HepG2 (cell line): ENCODE data around the gene VEZF1. TPM values are rescaled to one million over a fixed set of nuclear protein-coding genes. Genes with fewer than 3 reads are reported as not detected.

Experiments
- ATAC-seq: fragments of 200-7000 bp; cut with Tn5 transposase; 3 replicates; pipeline ENCODE4 v1.9.1; 2020; ENCODE audit warnings: mild to moderate bottlenecking, moderate library complexity
- BruUV-seq: library from RNA; stranded (reverse); fragments of 400-500 nt; replicated peaks from 2 replicates; lab custom pipeline; 2021; lab: Mats Ljungman, UMichigan
- CTCF ChIA-PET: fragments of 300-600 bp; formaldehyde crosslinking; extraction: SDS; loops from one replicate; lab custom pipeline; 2021; ENCODE audit warnings: low total read pairs, inconsistent platforms, low intra/inter-chr PET ratio; lab: Yijun Ruan, JAX
- POLR2A ChIA-PET: fragments of 350-600 bp; sonication (Branson Sonifier 250); formaldehyde crosslinking; loops from one replicate; lab custom pipeline; 2020; ENCODE audit warnings: antibody characterized with exemption, inconsistent platforms; lab: Yijun Ruan, JAX
- DNase-seq: peaks from one replicate; pipeline ENCODE4 v3.0.0-alpha.2; 2015; ENCODE audit warnings: low spot score
- FAIRE-seq: peaks from 3 replicates; lab custom pipeline; 2011; peaks lifted over from hg19 to GRCh38; lab: Jason Lieb, UNC
- H2AFZ ChIP-seq: one replicate; pipeline ENCODE4 v1.6.1; 2011; ENCODE audit warnings: low read length, inconsistent platforms
- H3K27ac ChIP-seq: fragments of 300-600 bp; 3 replicates; pipeline ENCODE4 v1.8.0; 2011; ENCODE audit warnings: mixed run types, mild to moderate bottlenecking, mixed read lengths, low read length, inconsistent platforms; ENCODE audit not compliant: insufficient read depth; ENCODE audit errors: extremely low read length
- H3K27me3 ChIP-seq, 2 experiments: fragments of 200-600 bp in 1 of 2; 2 replicates in 1 of 2; 3 replicates in 1 of 2; pipeline versions ENCODE4 v1.6.0 to v1.8.0; 2011; ENCODE audit warnings: low read length in 2 of 2, mild to moderate bottlenecking in 2 of 2, moderate library complexity in 2 of 2, inconsistent platforms in 1 of 2; ENCODE audit not compliant: insufficient read depth in 2 of 2, control insufficient read depth in 1 of 2
- H3K36me3 ChIP-seq, 2 experiments: fragments of 200-600 bp in 1 of 2; replicated peaks in 1 of 2; 2 replicates in 1 of 2; 3 replicates in 1 of 2; pipeline versions ENCODE4 v1.5.1 to v1.8.0; 2011; ENCODE audit warnings: low read length in 2 of 2, inconsistent platforms in 1 of 2; ENCODE audit not compliant: insufficient read depth in 2 of 2, control insufficient read depth in 1 of 2
- H3K4me1 ChIP-seq: 2 replicates; pipeline ENCODE4 v1.5.1; 2012; ENCODE audit warnings: low read length, inconsistent platforms; ENCODE audit not compliant: insufficient read depth
- H3K4me2 ChIP-seq: 2 replicates; pipeline ENCODE4 v1.6.0; 2011; ENCODE audit warnings: low read depth, low read length, inconsistent platforms
- H3K4me3 ChIP-seq, 3 experiments: fragments of 200-600 bp in 1 of 3; sonication (generic), shearing (Covaris generic) in 1 of 3; replicated peaks in 1 of 3; 2 replicates each; pipeline ENCODE4 v1.5.1; 2011 to 2016; ENCODE audit warnings: low read length in 3 of 3, inconsistent platforms in 2 of 3, low read depth in 2 of 3, mild to moderate bottlenecking in 2 of 3, control low read depth in 1 of 3, mixed read lengths in 1 of 3; ENCODE audit not compliant: insufficient read depth in 1 of 3
- H3K79me2 ChIP-seq: one replicate; pipeline ENCODE4 v1.6.1; 2011; ENCODE audit warnings: low read length, inconsistent platforms; ENCODE audit not compliant: insufficient read depth
- H3K9ac ChIP-seq: 2 replicates; pipeline ENCODE4 v1.6.0; 2011; ENCODE audit warnings: mild to moderate bottlenecking, low read depth, low read length, inconsistent platforms; ENCODE audit not compliant: insufficient read depth
- H3K9me3 ChIP-seq: 2 replicates; pipeline ENCODE4 v1.5.1; 2012; ENCODE audit warnings: mild to moderate bottlenecking, low read length
- H4K20me1 ChIP-seq: 2 replicates; pipeline ENCODE4 v1.6.0; 2011; ENCODE audit warnings: inconsistent platforms, mild to moderate bottlenecking, low read length, moderate library complexity; ENCODE audit not compliant: insufficient read depth
- EED ChIP-seq: sonication (generic); formaldehyde crosslinking; IDR thresholded peaks from 2 replicates; pipeline ENCODE4 v1.5.0; 2020; ENCODE audit warnings: mild to moderate bottlenecking, missing genetic modification reagents
- MEF2D ChIP-seq: sonication (generic); formaldehyde crosslinking; IDR thresholded peaks from 2 replicates; pipeline ENCODE4 v1.5.1; 2020; ENCODE audit warnings: mild to moderate bottlenecking, missing genetic modification reagents
- PITX1 ChIP-seq: sonication (generic); formaldehyde crosslinking; IDR thresholded peaks from 2 replicates; pipeline ENCODE4 v1.5.1; 2020; ENCODE audit warnings: mild to moderate bottlenecking, missing genetic modification reagents
- PTBP1 ChIP-seq: fragments of 200-400 bp; formaldehyde crosslinking; IDR thresholded peaks from 2 replicates; pipeline ENCODE4 v1.6.1; 2018; ENCODE audit warnings: low read length, low read depth; ENCODE audit not compliant: poor library complexity, severe bottlenecking
- SMARCE1 ChIP-seq: fragments of 450-650 bp; IDR thresholded peaks from 2 replicates; pipeline ENCODE4 v1.6.1; 2017; ENCODE audit warnings: borderline replicate concordance
- WIZ ChIP-seq: sonication (generic); formaldehyde crosslinking; IDR thresholded peaks from 2 replicates; pipeline ENCODE4 v1.5.1; 2020; ENCODE audit warnings: mild to moderate bottlenecking, missing genetic modification reagents
- ZFP36 ChIP-seq: fragments of 150-350 bp; IDR thresholded peaks from 2 replicates; pipeline ENCODE4 v1.6.1; 2018; ENCODE audit warnings: borderline replicate concordance, low read length, low read depth; ENCODE audit not compliant: partially characterized antibody
- ZNF441 ChIP-seq: sonication (generic); formaldehyde crosslinking; IDR thresholded peaks from 2 replicates; pipeline ENCODE4 v1.7.0; 2021; ENCODE audit warnings: missing genetic modification reagents, borderline replicate concordance
- ZSCAN21 ChIP-seq: sonication (generic); formaldehyde crosslinking; IDR thresholded peaks from 2 replicates; pipeline ENCODE4 v1.8.0; 2022; ENCODE audit warnings: mild to moderate bottlenecking, missing genetic modification reagents, moderate library complexity, borderline replicate concordance
- WGBS: methylation state at CpG from one replicate; pipeline ENCODE4 v1.1.6; 2017; ENCODE audit warnings: low lambda C conversion rate; 5-methylcytosine and 5-hydroxymethylcytosine counted together
- in situ Hi-C: cut with HindIII; loops from 2 replicates; pipeline ENCODE4 v1.10.0; 2017; ENCODE audit warnings: low pct_unique_long_range_greater_than_20kb; ENCODE audit not compliant: extremely low pct_ligation_motif_present
- intact Hi-C: fragments of 100-400 bp; cut with micrococcal nuclease; formaldehyde crosslinking; loops from one replicate; pipeline ENCODE4 v1.10.0; 2022; ENCODE audit not compliant: unreplicated experiment
- polyA plus RNA-seq, 8 experiments: library from polyadenylated mRNA; depleted of rRNA in 3 of 8; stranded (reverse) in 7 of 8; unstranded in 1 of 8; fragments of >200 nt; fragmentation: Illumina TruSeq in 4 of 8; extraction: Trizol in 4 of 8; gene quantifications; 2 replicates each; pipeline versions ENCODE4 v1.2.1 to v1.2.3, GENCODE V29; 2011 to 2016; ENCODE audit warnings: low read depth in 4 of 8, missing spikeins in 1 of 8, mixed read lengths in 1 of 8; ENCODE audit not compliant: insufficient read depth in 1 of 8
- total RNA-seq, 5 experiments: library from RNA; depleted of rRNA; stranded (reverse); fragments of >200 nt; fragmentation: Illumina TruSeq; extraction: Trizol; gene quantifications; 2 replicates each; pipeline ENCODE4 v1.2.3, GENCODE V29; 2016; ENCODE audit warnings: low read depth in 1 of 5
- TF ChIP-seq, protein P1 (sequence below): sonication (generic); formaldehyde crosslinking; IDR thresholded peaks from 2 replicates; pipeline ENCODE4 v1.8.0; 2022; ENCODE audit warnings: mild to moderate bottlenecking, missing genetic modification reagents, moderate library complexity
- TF ChIP-seq, protein P2 (sequence below): sonication (generic); formaldehyde crosslinking; conservative IDR thresholded peaks from 2 replicates; pipeline ENCODE4 v1.8.0; 2022; ENCODE audit warnings: low read depth, missing genetic modification reagents

VEZF1 gene
- total and polyA plus RNA-seq, 2 of the 13 experiments (the other 11 are each of a cell fraction or from before 2014, with no cell fraction given): 45.9 to 49.7 TPM

DNA sequence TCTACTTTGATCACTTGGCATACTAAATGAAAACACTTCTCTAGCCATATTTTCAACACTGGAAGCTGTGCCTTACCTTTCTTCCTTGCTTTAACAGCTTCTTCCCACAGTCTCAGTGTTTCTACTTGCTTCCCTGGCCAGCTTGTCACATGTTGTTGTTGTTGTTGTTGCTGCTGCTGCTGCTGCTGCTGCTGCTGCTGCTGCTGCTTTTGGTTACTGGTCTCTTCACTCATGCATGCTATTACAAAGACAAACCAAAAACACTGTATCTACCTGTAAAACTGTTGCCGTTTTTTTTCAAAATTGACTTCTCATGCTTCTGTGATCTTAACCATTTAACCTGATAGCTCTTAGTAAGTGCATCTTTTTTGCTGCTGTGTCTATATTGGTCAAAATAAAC lies 9.0 kb downstream of the VEZF1 start:
- TF ChIP-seq ZFP36 (no peak), ZSCAN21 (no peak), PITX1 (CRISPR knock-in tag) (no peak), EED (no peak), PTBP1 (no peak), ZNF441 (CRISPR knock-in tag) (no peak), WIZ (CRISPR knock-in tag) (no peak), SMARCE1 (no peak), MEF2D (CRISPR knock-in tag) (no peak)
- TF ChIP-seq, protein P1, sequence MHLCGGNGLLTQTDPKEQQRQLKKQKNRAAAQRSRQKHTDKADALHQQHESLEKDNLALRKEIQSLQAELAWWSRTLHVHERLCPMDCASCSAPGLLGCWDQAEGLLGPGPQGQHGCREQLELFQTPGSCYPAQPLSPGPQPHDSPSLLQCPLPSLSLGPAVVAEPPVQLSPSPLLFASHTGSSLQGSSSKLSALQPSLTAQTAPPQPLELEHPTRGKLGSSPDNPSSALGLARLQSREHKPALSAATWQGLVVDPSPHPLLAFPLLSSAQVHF: no peak
- TF ChIP-seq, protein P2, sequence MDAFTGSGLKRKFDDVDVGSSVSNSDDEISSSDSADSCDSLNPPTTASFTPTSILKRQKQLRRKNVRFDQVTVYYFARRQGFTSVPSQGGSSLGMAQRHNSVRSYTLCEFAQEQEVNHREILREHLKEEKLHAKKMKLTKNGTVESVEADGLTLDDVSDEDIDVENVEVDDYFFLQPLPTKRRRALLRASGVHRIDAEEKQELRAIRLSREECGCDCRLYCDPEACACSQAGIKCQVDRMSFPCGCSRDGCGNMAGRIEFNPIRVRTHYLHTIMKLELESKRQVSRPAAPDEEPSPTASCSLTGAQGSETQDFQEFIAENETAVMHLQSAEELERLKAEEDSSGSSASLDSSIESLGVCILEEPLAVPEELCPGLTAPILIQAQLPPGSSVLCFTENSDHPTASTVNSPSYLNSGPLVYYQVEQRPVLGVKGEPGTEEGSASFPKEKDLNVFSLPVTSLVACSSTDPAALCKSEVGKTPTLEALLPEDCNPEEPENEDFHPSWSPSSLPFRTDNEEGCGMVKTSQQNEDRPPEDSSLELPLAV (CRISPR knock-in tag): no peak
- FAIRE-seq (no peak), ATAC-seq (no peak), DNase-seq (no peak)
- 94% methylated on average over 1 of the region's 1 CpG for WGBS
- H3K4me1 ChIP-seq: peaks cover 62% of the 10 kb centered on the region
- ChIA-PET CTCF (no interaction called here), POLR2A (no interaction called here)
- H3K36me3 ChIP-seq: peaks cover 24 to 83% of the 10 kb centered on the region in 2 experiments
- no peak overlapping the region for H2AFZ ChIP-seq
- H4K20me1 ChIP-seq: peaks cover 21% of the 10 kb centered on the region
- no peaks in the 10 kb centered on the region for H3K9me3 ChIP-seq
- H3K27me3 ChIP-seq: no peaks in the 10 kb centered on the region
- no TSS peak for BruUV-seq
- H3K4me2 ChIP-seq: no peak overlapping the region
- intact Hi-C loops: no loop called here
- H3K79me2 ChIP-seq: peaks cover 38% of the 10 kb centered on the region
- no peak overlapping the region for H3K27ac ChIP-seq
- in situ Hi-C loops: no loop called here
- H3K9ac ChIP-seq: no peak overlapping the region
- no peak overlapping the region for H3K4me3 ChIP-seq
